Parathyroid adenoma (tissue), 2 donors: ENCODE results near the gene EPC2.

Source experiments
- H2AFZ ChIP-seq: fragments of 300-600 bp; sonication (generic); one replicate; pipeline ENCODE4 v1.7.0; 2017; ENCODE audit warnings: antibody characterized with exemption, mild to moderate bottlenecking
- H3K27ac ChIP-seq: fragments of 300-600 bp; sonication (generic); one replicate; pipeline ENCODE4 v1.7.0; 2017
- H3K27me3 ChIP-seq: fragments of 300-600 bp; sonication (generic); one replicate; pipeline ENCODE4 v1.7.0; 2017; ENCODE audit warnings: low read length; ENCODE audit not compliant: control insufficient read depth, insufficient read depth
- H3K36me3 ChIP-seq: fragments of 300-600 bp; sonication (generic); one replicate; pipeline ENCODE4 v1.7.0; 2017; ENCODE audit warnings: low read length; ENCODE audit not compliant: control insufficient read depth, insufficient read depth
- H3K4me1 ChIP-seq: fragments of 300-600 bp; sonication (generic); one replicate; pipeline ENCODE4 v1.7.0; 2017; ENCODE audit warnings: control low read depth
- H3K4me2 ChIP-seq: fragments of 300-600 bp; sonication (generic); one replicate; pipeline ENCODE4 v1.7.0; 2017; ENCODE audit warnings: low read length
- H3K4me3 ChIP-seq: fragments of 300-600 bp; sonication (generic); one replicate; pipeline ENCODE4 v1.7.0; 2017; ENCODE audit warnings: low read depth, low read length
- H3K79me2 ChIP-seq: fragments of 300-600 bp; sonication (generic); one replicate; pipeline ENCODE4 v1.7.0; 2017; ENCODE audit warnings: control low read depth
- H3K9ac ChIP-seq: fragments of 300-600 bp; sonication (generic); one replicate; pipeline ENCODE4 v1.7.0; 2017; ENCODE audit warnings: mild to moderate bottlenecking
- H3K9me3 ChIP-seq: fragments of 300-600 bp; sonication (generic); one replicate; pipeline ENCODE4 v1.7.0; 2017; ENCODE audit warnings: low read length; ENCODE audit not compliant: control insufficient read depth
- TF ChIP-seq, protein P1 (sequence below): fragments of 300-600 bp; sonication (generic); IDR thresholded peaks from one replicate; pipeline ENCODE4 v1.7.0; 2017; ENCODE audit warnings: antibody characterized with exemption, mild to moderate bottlenecking
- donor health status: primary hyperparathyroidism.

The EPC2 gene

GRCh38 chr2:148614322-148615049, 30.1 kb upstream of the EPC2 start:
- no peak overlapping the region for H3K4me3 ChIP-seq
- H3K4me2 ChIP-seq: no peak overlapping the region
- peaks cover 6% of the 10 kb centered on the region for H3K4me1 ChIP-seq
- H3K36me3 ChIP-seq: no peaks in the 10 kb centered on the region
- no peak overlapping the region for H3K27ac ChIP-seq
- no peak overlapping the region for H2AFZ ChIP-seq
- H3K9me3 ChIP-seq: no peaks in the 10 kb centered on the region
- H3K9ac ChIP-seq: no peak overlapping the region
- TF ChIP-seq, protein P1, sequence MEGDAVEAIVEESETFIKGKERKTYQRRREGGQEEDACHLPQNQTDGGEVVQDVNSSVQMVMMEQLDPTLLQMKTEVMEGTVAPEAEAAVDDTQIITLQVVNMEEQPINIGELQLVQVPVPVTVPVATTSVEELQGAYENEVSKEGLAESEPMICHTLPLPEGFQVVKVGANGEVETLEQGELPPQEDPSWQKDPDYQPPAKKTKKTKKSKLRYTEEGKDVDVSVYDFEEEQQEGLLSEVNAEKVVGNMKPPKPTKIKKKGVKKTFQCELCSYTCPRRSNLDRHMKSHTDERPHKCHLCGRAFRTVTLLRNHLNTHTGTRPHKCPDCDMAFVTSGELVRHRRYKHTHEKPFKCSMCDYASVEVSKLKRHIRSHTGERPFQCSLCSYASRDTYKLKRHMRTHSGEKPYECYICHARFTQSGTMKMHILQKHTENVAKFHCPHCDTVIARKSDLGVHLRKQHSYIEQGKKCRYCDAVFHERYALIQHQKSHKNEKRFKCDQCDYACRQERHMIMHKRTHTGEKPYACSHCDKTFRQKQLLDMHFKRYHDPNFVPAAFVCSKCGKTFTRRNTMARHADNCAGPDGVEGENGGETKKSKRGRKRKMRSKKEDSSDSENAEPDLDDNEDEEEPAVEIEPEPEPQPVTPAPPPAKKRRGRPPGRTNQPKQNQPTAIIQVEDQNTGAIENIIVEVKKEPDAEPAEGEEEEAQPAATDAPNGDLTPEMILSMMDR: no peak
- H3K27me3 ChIP-seq: no peaks in the 10 kb centered on the region
- H3K79me2 ChIP-seq: no peaks in the 10 kb centered on the region

- Histone ChIP-seq H3K4me1 (peaks cover 6% of the 10 kb centered on the region), H3K4me3 (no peak overlapping the region), H2AFZ (no peak overlapping the region), H3K9ac (no peak overlapping the region), H3K9me3 (no peaks in the 10 kb centered on the region), H3K4me2 (no peak overlapping the region), H3K27me3 (no peaks in the 10 kb centered on the region), H3K36me3 (no peaks in the 10 kb centered on the region), H3K27ac (no peak overlapping the region), H3K79me2 (no peaks in the 10 kb centered on the region)
- TF ChIP-seq, protein P1: no peak
Measured at GRCh38 chr2:148615381-148615841, 29.1 kb upstream of the EPC2 start.

DNA sequence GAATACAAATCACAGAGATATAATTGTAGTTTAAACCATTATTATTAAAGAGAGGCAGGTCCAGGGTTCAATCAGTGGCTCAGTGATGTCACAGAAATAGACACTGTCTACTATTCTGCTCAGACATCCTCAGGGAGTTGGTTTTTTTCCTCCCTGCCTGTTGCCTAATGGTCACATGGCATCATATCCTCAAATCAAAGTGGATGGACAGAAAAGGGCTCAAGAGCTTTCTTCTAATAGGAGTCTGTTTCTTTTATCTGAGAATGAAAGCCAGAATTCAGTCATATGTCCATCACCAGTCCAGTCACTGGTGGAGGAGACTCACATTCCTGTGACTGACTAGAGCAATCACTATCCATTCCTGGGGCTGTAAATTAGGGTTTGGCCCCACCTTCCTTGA, 27.9 kb upstream of the EPC2 start:
- no peaks in the 10 kb centered on the region for H3K9me3 ChIP-seq
- H3K4me1 ChIP-seq: peaks cover 6% of the 10 kb centered on the region
- no peaks in the 10 kb centered on the region for H3K27me3 ChIP-seq
- TF ChIP-seq, protein P1: no peak
- H3K4me2 ChIP-seq: no peak overlapping the region
- no peak overlapping the region for H3K4me3 ChIP-seq
- no peaks in the 10 kb centered on the region for H3K36me3 ChIP-seq
- no peaks in the 10 kb centered on the region for H3K79me2 ChIP-seq
- H3K9ac ChIP-seq: no peak overlapping the region
- H3K27ac ChIP-seq: no peak overlapping the region
- H2AFZ ChIP-seq: no peak overlapping the region

- Histone ChIP-seq H3K9me3 (no peaks in the 10 kb centered on the region), H3K27me3 (no peaks in the 10 kb centered on the region), H3K9ac (no peak overlapping the region), H3K4me1 (peaks cover 6% of the 10 kb centered on the region), H3K36me3 (no peaks in the 10 kb centered on the region), H3K4me2 (no peak overlapping the region), H2AFZ (no peak overlapping the region), H3K79me2 (no peaks in the 10 kb centered on the region), H3K4me3 (no peak overlapping the region), H3K27ac (no peak overlapping the region)
- TF ChIP-seq, protein P1: no peak
Measured at GRCh38 chr2:148617219-148617618, 27.3 kb upstream of the EPC2 start.
